ENCODE measurements around the gene ESYT1. TPM values are rescaled to one million over a fixed set of nuclear protein-coding genes. Genes with fewer than 3 reads are reported as not detected.
"Not testable (repeated sequence)": the region's sequence is repeated elsewhere in the genome, so short reads cannot be mapped to it uniquely, and the experiment has no call there.

Gene ESYT1
- total RNA-seq, 1 experiment from 2014 or later = 111 TPM

DNA sequence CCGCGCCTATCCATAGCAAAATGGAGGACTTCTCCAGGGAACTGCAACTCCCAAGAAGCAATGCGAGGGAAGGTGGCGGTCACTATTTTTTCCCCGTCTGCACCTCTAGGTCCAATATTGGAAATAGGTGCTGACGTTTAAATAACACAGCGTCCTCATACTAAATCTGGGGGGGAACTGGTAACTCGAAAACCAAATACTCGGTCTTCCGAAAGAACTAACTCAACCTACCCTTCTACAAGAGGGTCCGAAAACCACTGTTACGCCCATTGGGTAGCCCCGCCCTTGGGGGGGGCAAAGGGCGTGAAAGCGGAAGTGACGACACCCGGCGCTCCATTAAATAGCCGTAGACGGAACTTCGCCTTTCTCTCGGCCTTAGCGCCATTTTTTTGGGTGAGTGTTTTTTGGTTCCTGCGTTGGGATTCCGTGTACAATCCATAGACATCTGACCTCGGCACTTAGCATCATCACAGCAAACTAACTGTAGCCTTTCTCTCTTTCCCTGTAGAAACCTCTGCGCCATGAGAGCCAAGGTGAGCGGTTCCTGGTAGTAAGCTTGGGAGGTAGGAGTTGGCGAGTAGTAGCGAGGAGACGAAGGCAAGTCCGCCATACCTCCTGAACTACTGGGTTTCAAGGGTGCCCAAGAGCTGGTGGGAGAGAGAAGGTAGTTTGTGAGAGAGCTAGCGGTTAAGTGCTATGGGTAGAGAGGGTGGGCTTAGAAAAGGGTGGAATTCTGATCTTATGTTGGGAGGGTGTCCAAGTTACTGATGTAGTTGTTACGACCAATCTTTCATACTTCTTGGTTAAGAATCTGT, 11.6 kb upstream of the ESYT1 start, which contains the start of gene RPL41:
RPL41 (plus strand) TSS at position 367 of the 815 bp plus-strand sequence.
- H2AK5ac ChIP-seq (ENCODE audit: insufficient read length, low read length) = peak within 1 kb of the TSS; percentile 68
- H3K36me3 Mint-ChIP-seq (ENCODE audit: insufficient read depth in 1 of 3, low read depth in 3 of 3) = peaks cover 50 to 63% (median 54%) of the 10 kb centered on the region in 3 experiments

DNA sequence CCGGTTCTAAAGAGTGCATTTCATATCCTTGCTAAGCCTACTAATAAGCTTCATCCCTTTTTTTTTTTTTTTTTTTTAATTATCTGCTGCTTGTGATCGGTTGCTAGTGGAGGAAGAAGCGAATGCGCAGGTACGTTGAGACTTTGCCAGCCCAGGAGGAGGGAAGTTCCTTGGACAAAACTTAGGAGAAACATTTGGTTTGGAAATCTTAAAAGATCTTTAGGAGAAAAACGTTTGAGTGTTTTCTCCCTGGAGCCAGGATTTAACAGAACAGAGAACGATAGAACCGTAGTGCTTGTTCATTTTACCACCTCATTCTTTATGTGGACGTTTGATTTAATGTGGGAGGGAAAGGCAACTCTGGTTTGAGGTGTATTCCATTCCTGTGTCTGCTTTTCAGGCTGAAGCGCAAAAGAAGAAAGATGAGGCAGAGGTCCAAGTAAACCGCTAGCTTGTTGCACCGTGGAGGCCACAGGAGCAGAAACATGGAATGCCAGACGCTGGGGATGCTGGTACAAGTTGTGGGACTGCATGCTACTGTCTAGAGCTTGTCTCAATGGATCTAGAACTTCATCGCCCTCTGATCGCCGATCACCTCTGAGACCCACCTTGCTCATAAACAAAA, 10.9 kb upstream of the ESYT1 start:
- H3K36me3 Mint-ChIP-seq (ENCODE audit: insufficient read depth in 1 of 3, low read depth in 3 of 3) = peaks cover 45 to 63% (median 55%) of the 10 kb centered on the region in 3 experiments
- not testable (repeated sequence) for H3K4me1 ChIP-seq (ENCODE audit: insufficient read depth, low read length); H3K27me3 Mint-ChIP-seq (ENCODE audit: low read depth); DNase-seq; H2BK12ac ChIP-seq (ENCODE audit: insufficient read length, low read depth, low read length); H3K23me2 ChIP-seq (ENCODE audit: insufficient read length, low read depth, low read length, poor library complexity, severe bottlenecking); H2AK5ac ChIP-seq (ENCODE audit: insufficient read length, low read length); H3K79me2 ChIP-seq (ENCODE audit: insufficient read depth, low read length); H3K9me3 Mint-ChIP-seq; H4K91ac ChIP-seq (ENCODE audit: insufficient read length, low read depth, low read length); H2BK120ac ChIP-seq (ENCODE audit: low read depth, low read length, poor library complexity, severe bottlenecking); H3K27me3 ChIP-seq (ENCODE audit: insufficient read depth, low read length); H3T11ph ChIP-seq (ENCODE audit: low read length); H2AFZ ChIP-seq (ENCODE audit: low read length); H4K20me1 ChIP-seq (ENCODE audit: control insufficient read depth, insufficient read depth, insufficient read length); H2BK15ac ChIP-seq (ENCODE audit: low read depth, low read length); H3K79me1 ChIP-seq (ENCODE audit: insufficient read depth, low read depth, low read length, poor library complexity, severe bottlenecking); H3K9me3 ChIP-seq (ENCODE audit: control insufficient read depth, low read depth, low read length); H2BK20ac ChIP-seq (ENCODE audit: low read depth, low read length, poor library complexity, severe bottlenecking)
- H3K4me1 Mint-ChIP-seq = peaks cover 25 to 27% of the 10 kb centered on the region in 2 experiments
- peak overlapping the region; percentile 94 for H4K8ac ChIP-seq (replicated peaks; ENCODE audit: insufficient read length, low read depth, low read length)
- H3K14ac ChIP-seq (ENCODE audit: insufficient read depth, low read length) = peak overlapping the region; percentile 66; the same call in 1 of the 2 replicates
- peak overlapping the region; percentile 100 for H3K9ac ChIP-seq (ENCODE audit: extremely low read depth, insufficient read length, low read length)
- peak overlapping the region; percentile 97 for H3K27ac ChIP-seq (ENCODE audit: insufficient read length, low read depth, low read length)
- peak overlapping the region; percentile 100 for H4K5ac ChIP-seq (ENCODE audit: insufficient read length, low read depth, low read length)
- H3K4ac ChIP-seq (ENCODE audit: low read depth, low read length) = peak overlapping the region; percentile 23; the same call in 1 of the 2 replicates
- peak overlapping the region; percentile 78 for H3K4me2 ChIP-seq (ENCODE audit: insufficient read depth, insufficient read length, low read length)
- H3K27ac Mint-ChIP-seq = peak overlapping the region; percentile 99 to 100 (median 100)
- WGBS (ENCODE audit: extremely low coverage, insufficient read length, low lambda C conversion rate) = no CpG with 5 or more reads among the region's 16 CpGs
- peak overlapping the region; percentile 97 to 98 for H3K4me3 Mint-ChIP-seq
- H3K56ac ChIP-seq (ENCODE audit: insufficient read length, low read depth, low read length) = peak overlapping the region; percentile 99
- peak overlapping the region; percentile 98 for H3K18ac ChIP-seq (ENCODE audit: insufficient read length, low read depth, low read length)
- peak overlapping the region; percentile 91 for H3K23ac ChIP-seq (ENCODE audit: insufficient read length, low read depth, low read length)
- peak overlapping the region; percentile 75 for H2BK5ac ChIP-seq (ENCODE audit: insufficient read length, low read length)

More for the DNA sequence above, 11.6 kb upstream of the ESYT1 start, which contains the start of gene RPL41:
- Histone ChIP-seq H3K9me3 (ENCODE audit: control insufficient read depth, low read depth, low read length) (no peaks in the 10 kb centered on the region), H3K9ac (ENCODE audit: extremely low read depth, insufficient read length, low read length) (peak within 1 kb of the TSS; percentile 100), H3K79me1 (ENCODE audit: insufficient read depth, low read depth, low read length, poor library complexity, severe bottlenecking) (no peaks in the 10 kb centered on the region), H4K5ac (ENCODE audit: insufficient read length, low read depth, low read length) (peak within 1 kb of the TSS; percentile 100), H2BK15ac (ENCODE audit: low read depth, low read length) (0 out of 2 replicates have a peak within 1 kb of the TSS, but pooled peaks have one; percentile 38), H3K27me3 (ENCODE audit: insufficient read depth, low read length) (no peaks in the 10 kb centered on the region), H2BK5ac (ENCODE audit: insufficient read length, low read length) (peak within 1 kb of the TSS; percentile 75), H3K23ac (ENCODE audit: insufficient read length, low read depth, low read length) (peak within 1 kb of the TSS; percentile 91), H4K8ac (replicated peaks; ENCODE audit: insufficient read length, low read depth, low read length) (peak within 1 kb of the TSS; percentile 94), H4K20me1 (ENCODE audit: control insufficient read depth, insufficient read depth, insufficient read length) (no peaks in the 10 kb centered on the region), H3K4ac (ENCODE audit: low read depth, low read length) (peak within 1 kb of the TSS; percentile 23; the same call in 1 of the 2 replicates), H3K79me2 (ENCODE audit: insufficient read depth, low read length) (peaks cover 3% of the 10 kb centered on the region; the same call in 1 of the 2 replicates), H3K14ac (ENCODE audit: insufficient read depth, low read length) (peak within 1 kb of the TSS; percentile 96; the same call in 1 of the 2 replicates), H3T11ph (ENCODE audit: low read length) (peak within 1 kb of the TSS; percentile 81), H2BK20ac (ENCODE audit: low read depth, low read length, poor library complexity, severe bottlenecking) (no peak within 1 kb of the TSS), H3K18ac (ENCODE audit: insufficient read length, low read depth, low read length) (peak within 1 kb of the TSS; percentile 98), H3K23me2 (ENCODE audit: insufficient read length, low read depth, low read length, poor library complexity, severe bottlenecking) (peaks cover 8% of the 10 kb centered on the region), H3K4me1 (ENCODE audit: insufficient read depth, low read length) (no peaks in the 10 kb centered on the region; the same call in 1 of the 2 replicates), H3K56ac (ENCODE audit: insufficient read length, low read depth, low read length) (peak within 1 kb of the TSS; percentile 99), H4K91ac (ENCODE audit: insufficient read length, low read depth, low read length) (no peak within 1 kb of the TSS), H2BK120ac (ENCODE audit: low read depth, low read length, poor library complexity, severe bottlenecking) (no peak within 1 kb of the TSS), H3K27ac (ENCODE audit: insufficient read length, low read depth, low read length) (peak within 1 kb of the TSS; percentile 97), H3K4me2 (ENCODE audit: insufficient read depth, insufficient read length, low read length) (peak within 1 kb of the TSS; percentile 78), H2AFZ (ENCODE audit: low read length) (peak within 1 kb of the TSS; percentile 96), H2BK12ac (ENCODE audit: insufficient read length, low read depth, low read length) (peak within 1 kb of the TSS; percentile 64)
- peak; percentile 95 for DNase-seq
- TF ChIP-seq, protein P1, sequence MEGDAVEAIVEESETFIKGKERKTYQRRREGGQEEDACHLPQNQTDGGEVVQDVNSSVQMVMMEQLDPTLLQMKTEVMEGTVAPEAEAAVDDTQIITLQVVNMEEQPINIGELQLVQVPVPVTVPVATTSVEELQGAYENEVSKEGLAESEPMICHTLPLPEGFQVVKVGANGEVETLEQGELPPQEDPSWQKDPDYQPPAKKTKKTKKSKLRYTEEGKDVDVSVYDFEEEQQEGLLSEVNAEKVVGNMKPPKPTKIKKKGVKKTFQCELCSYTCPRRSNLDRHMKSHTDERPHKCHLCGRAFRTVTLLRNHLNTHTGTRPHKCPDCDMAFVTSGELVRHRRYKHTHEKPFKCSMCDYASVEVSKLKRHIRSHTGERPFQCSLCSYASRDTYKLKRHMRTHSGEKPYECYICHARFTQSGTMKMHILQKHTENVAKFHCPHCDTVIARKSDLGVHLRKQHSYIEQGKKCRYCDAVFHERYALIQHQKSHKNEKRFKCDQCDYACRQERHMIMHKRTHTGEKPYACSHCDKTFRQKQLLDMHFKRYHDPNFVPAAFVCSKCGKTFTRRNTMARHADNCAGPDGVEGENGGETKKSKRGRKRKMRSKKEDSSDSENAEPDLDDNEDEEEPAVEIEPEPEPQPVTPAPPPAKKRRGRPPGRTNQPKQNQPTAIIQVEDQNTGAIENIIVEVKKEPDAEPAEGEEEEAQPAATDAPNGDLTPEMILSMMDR (conservative IDR thresholded peaks at IDR 0.05) = no peak
- H3K4me1 Mint-ChIP-seq = peaks cover 25 to 27% of the 10 kb centered on the region in 2 experiments
- peaks cover 2% of the 10 kb centered on the region; the same call in 1 of the 2 replicates for H3K27me3 Mint-ChIP-seq (ENCODE audit: low read depth)
- no CpG with 5 or more reads among the region's 34 CpGs for WGBS (ENCODE audit: extremely low coverage, insufficient read length, low lambda C conversion rate)
- peak within 1 kb of the TSS; percentile 97 to 98 for H3K4me3 Mint-ChIP-seq
- peak within 1 kb of the TSS; percentile 99 to 100 (median 100) for H3K27ac Mint-ChIP-seq
- H3K9me3 Mint-ChIP-seq = peaks cover 3 to 7% of the 10 kb centered on the region in 2 experiments; a peak in 2 of 5 replicates
